Measurements from ENCODE around the gene KRT15.

Gene KRT15

GRCh38 chr17:41521574-41522261, 3.0 kb upstream of the KRT15 start:
- DNase-seq (ENCODE audit: low read depth, low spot score), result peak; percentile 80
- no peak for TF ChIP-seq CTCF (IDR thresholded peaks at IDR 0.05; ENCODE audit: low read depth, low read length)
- H3K4me3 ChIP-seq (ENCODE audit: low read depth, low read length), result no peak overlapping the region
- in situ Hi-C loops (cut with HindIII; ENCODE audit: low sequenced_read_pairs), result no loop called here

DNA sequence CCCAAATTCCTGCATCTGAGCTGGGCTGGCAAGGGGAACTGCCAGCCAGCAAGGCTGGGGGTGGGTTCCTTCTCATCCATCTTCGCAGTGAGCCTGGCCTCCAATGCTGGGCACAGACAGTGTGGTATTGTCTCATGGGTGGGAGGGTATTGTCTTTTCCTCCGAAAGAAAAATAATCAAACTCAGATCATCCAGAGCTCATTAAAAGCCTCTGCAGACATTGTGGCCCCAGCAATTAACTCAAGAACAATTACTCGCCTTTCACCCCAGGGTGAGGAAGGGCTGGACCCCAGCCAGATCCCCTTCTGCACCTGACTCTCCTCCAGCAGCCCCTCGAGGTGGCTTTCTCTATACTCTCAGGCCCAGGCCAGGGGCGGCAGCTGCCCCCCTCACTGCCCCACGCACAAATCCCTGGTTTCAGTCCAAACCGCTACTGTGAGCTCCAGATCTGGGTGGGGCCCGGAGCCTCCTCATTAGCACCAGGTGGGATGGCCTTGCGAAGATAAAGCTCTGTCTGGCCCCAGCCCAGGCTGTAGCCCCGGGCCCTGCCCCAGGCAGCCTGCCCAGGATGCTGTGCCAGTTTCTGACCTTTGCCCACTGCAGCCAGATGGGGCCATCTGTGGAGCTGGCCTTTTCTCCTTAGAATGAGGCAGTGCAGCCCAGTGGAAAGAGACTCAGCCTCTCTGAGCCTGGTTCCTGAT, 2.3 kb upstream of the KRT15 start:
- no peak for DNase-seq (ENCODE audit: low read depth, low spot score)
- no peak for TF ChIP-seq CTCF (IDR thresholded peaks at IDR 0.05; ENCODE audit: low read depth, low read length)
- in situ Hi-C loops (cut with HindIII; ENCODE audit: low sequenced_read_pairs), result no loop called here
- no peak overlapping the region for H3K4me3 ChIP-seq (ENCODE audit: low read depth, low read length)

DNA sequence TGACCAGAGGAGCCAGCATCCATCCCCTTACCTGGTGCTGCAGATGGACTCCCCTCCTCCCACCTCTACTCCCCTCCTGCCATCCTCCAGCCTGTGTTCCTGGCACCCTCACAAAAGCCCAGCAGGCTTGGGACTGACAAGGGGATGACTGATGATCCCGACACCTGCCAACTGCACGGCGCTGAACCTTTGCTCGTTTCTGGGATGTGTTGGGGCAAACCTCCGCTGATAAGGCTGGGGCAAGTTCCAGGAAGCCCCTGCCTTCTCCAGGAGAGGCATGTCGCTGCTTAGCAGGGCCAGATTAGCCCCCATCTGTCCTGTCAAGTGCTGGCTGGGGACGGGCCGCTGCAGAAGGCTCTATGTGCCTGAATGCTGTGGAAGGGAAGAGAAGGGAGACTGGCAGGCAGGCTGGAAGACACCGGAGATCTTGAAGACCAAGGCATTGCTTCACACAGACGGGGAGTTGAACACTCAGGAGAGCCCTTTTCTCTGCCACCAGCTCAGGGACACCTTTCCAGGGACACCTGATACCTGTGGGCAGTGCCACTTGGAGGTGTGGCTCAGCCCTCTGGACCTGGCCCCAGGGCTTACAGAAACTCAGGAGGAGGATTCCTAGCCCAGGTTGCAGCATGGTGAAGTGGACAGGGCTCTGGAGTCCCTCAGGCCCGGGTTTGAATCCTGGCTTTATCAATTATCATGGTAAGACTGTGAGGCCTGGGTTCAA, 973 bp upstream of the KRT15 start:
- no peak for DNase-seq (ENCODE audit: low read depth, low spot score)
- TF ChIP-seq CTCF (IDR thresholded peaks at IDR 0.05; ENCODE audit: low read depth, low read length), result no peak
- in situ Hi-C loops (cut with HindIII; ENCODE audit: low sequenced_read_pairs), result no loop called here
- no peak overlapping the region for H3K4me3 ChIP-seq (ENCODE audit: low read depth, low read length)

DNA sequence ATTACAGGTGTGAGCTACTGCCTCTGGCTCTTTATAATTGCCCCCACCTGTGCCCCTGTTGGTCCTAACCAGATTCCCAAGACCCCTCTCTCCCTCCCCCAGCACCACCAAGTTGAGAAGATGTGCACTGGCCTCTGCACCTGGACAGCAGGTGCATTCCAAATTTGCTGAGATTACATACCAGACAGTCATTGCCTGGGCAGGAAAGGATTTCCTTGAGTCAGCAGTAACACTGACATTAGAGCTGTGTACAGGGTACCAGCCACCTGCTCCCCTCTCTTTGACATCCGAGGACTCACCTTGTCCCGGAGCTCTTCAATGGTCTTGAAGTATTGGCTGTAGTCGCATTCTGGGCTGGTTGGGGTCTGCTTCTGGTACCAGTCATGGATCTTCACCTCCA, 659 bp downstream of the KRT15 start:
- DNase-seq (ENCODE audit: low read depth, low spot score), result no peak
- H3K4me3 ChIP-seq (ENCODE audit: low read depth, low read length), result no peak overlapping the region
- no peak for TF ChIP-seq CTCF (IDR thresholded peaks at IDR 0.05; ENCODE audit: low read depth, low read length)
- in situ Hi-C loops (cut with HindIII; ENCODE audit: low sequenced_read_pairs), result no loop called here

- in situ Hi-C loops (cut with HindIII; ENCODE audit: low sequenced_read_pairs), result no loop called here
- no peak overlapping the region for H3K4me3 ChIP-seq (ENCODE audit: low read depth, low read length)
- DNase-seq (ENCODE audit: low read depth, low spot score), result no peak
- TF ChIP-seq CTCF (IDR thresholded peaks at IDR 0.05; ENCODE audit: low read depth, low read length), result no peak
Observed at GRCh38 chr17:41516830-41517283, 1.8 kb downstream of the KRT15 start.

DNA sequence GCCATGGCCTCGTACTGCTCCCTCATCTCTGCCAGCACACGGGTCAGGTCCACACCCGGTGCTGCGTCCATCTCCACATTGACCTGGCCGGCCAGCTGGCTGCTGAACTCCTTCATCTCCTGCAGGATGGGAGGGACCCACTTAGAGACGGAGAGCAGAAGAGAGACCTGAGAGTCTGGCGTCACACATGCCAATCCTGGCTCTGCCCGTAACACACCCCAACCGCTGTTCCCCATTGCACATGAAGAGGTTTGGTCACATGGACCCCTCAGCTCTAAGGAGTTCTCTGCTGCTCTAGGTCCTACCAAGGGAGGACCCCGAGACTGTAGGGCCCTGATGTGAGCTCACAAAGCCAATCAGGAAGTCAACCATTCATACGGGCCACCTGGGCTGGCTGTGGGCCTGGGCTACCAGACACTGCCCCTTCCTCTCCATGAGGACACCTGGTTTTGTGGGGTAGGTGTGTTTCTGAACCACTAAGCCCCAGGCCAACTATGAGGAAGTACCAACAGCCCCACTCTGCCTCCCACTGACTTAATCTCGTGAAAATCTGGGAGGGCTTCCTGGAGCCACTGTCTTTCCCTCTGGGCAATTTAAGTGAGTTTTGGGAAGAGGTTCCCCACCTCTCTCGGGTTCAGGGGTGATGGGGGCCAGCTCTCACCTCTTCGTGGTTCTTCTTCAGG, 2.4 kb downstream of the KRT15 start:
- no peak for TF ChIP-seq CTCF (IDR thresholded peaks at IDR 0.05; ENCODE audit: low read depth, low read length)
- in situ Hi-C loops (cut with HindIII; ENCODE audit: low sequenced_read_pairs), result no loop called here
- no peak overlapping the region for H3K4me3 ChIP-seq (ENCODE audit: low read depth, low read length)
- DNase-seq (ENCODE audit: low read depth, low spot score), result no peak

Measured in astrocyte of the spinal cord (primary cell).